Stomach (tissue), 19 donors: Measurements from ENCODE around the gene STUM. TPM values are rescaled to one million over a fixed set of nuclear protein-coding genes. Genes with fewer than 3 reads are reported as not detected.
"Not testable (repeated sequence)": the region's sequence is repeated elsewhere in the genome, so short reads cannot be mapped to it uniquely, and the experiment has no call there.

Experiments
- DNase-seq, 2 donors: peaks; one replicate each; pipeline versions ENCODE4 v3.0.0 to v3.0.0-alpha.2; 2013 to 2019
- H3K27ac ChIP-seq, 5 donors: fragments of 200-600 bp in 4 of 5; sonication (generic) in 4 of 5; one replicate each; pipeline ENCODE4 v1.5.1; 2013 to 2019; ENCODE audit warnings: mild to moderate bottlenecking in 1 of 5, moderate library complexity in 1 of 5
- H3K27me3 ChIP-seq, 3 donors: fragments of 200-600 bp; sonication (generic); one replicate each; pipeline ENCODE4 v1.5.1; 2017 to 2019; ENCODE audit warnings: mixed run types in 1 of 3
- H3K36me3 ChIP-seq, 4 donors: fragments of 200-600 bp; sonication (generic); 1 replicate in 3 of 4; 2 replicates in 1 of 4; pipeline ENCODE4 v1.5.1; 2016 to 2019
- H3K4me1 ChIP-seq, 4 donors: fragments of 200-600 bp; sonication (generic); one replicate each; pipeline ENCODE4 v1.5.1; 2016 to 2019
- H3K4me3 ChIP-seq, 4 donors: fragments of 200-600 bp; sonication (generic) in 3 of 4; one replicate each; pipeline ENCODE4 v1.5.1; 2016 to 2019; ENCODE audit warnings: mild to moderate bottlenecking in 1 of 4
- H3K9me3 ChIP-seq, 4 donors: fragments of 200-600 bp; sonication (generic); one replicate each; pipeline ENCODE4 v1.5.1; 2016 to 2019
- EP300 ChIP-seq: sonication (generic); formaldehyde crosslinking; IDR thresholded peaks from one replicate; pipeline ENCODE4 v1.6.1; 2017; ENCODE audit warnings: antibody characterized with exemption
- POLR2A ChIP-seq, 4 donors: fragments of 450-650 bp; IDR thresholded peaks; one replicate each; pipeline ENCODE4 v1.6.1; 2016; ENCODE audit warnings: antibody characterized with exemption in 4 of 4, control low read depth in 2 of 4, mild to moderate bottlenecking in 1 of 4, moderate library complexity in 1 of 4
- POLR2AphosphoS5 ChIP-seq, 3 donors: sonication (generic); formaldehyde crosslinking; IDR thresholded peaks; one replicate each; pipeline ENCODE4 v1.6.1; 2016; ENCODE audit warnings: antibody characterized with exemption in 3 of 3
- WGBS, 5 donors: extraction: QIAGEN DNeasy Blood & Tissue Kit in 3 of 5; methylation state at CpG; one replicate each; pipeline versions ENCODE4 v1.1.5 to v1.1.7; 2013 to 2018; 5-methylcytosine and 5-hydroxymethylcytosine counted together
- intact Hi-C: fragments of 100-400 bp; cut with DNase I; formaldehyde crosslinking; loops from one replicate; pipeline ENCODE4 v1.15.1; 2023; ENCODE audit warnings: low total_unique reads
- long read RNA-seq, 10 donors: transcript quantifications; one replicate each; lab custom pipeline, GENCODE V29; 2026
- polyA plus RNA-seq, 3 donors: library from polyadenylated mRNA; stranded (reverse); fragments of 200-250 nt; gene quantifications; one replicate each; pipeline ENCODE4 v1.2.3, GENCODE V29; 2013
- total RNA-seq, 5 donors: library from RNA; depleted of rRNA; stranded (reverse); fragments of >200 nt; gene quantifications; one replicate each; pipeline versions ENCODE4 v1.1.0 to v1.2.3, GENCODE V29; 2014 to 2016
- TF ChIP-seq, protein P1 (sequence below), 7 experiments: fragments of 450-650 bp in 4 of 7; fragments of 200-600 bp in 3 of 7; sonication (generic) in 3 of 7; IDR thresholded peaks; one replicate each; pipeline ENCODE4 v1.5.1; 2016 to 2019; ENCODE audit warnings: antibody characterized with exemption in 7 of 7, control low read depth in 2 of 7, mild to moderate bottlenecking in 1 of 7
- donor health status: healthy with polysubstance abuse.
- donor health status: Bipolar disorder and iron deficiency.
- donor health status: healthy.

STUM gene
- total RNA-seq: 1 to 10 TPM in 3 of 5 donors, under 1 TPM in 2; under 0.01 to 2.8 (median 1.8) TPM
- polyA plus RNA-seq: 1 to 10 TPM in 2 of 3 donors, under 1 TPM in 1; 0.56 to 2.0 (median 1.2) TPM
- long read RNA-seq, donor 1: 0 reads
- long read RNA-seq, donor 2: 0 reads
- long read RNA-seq, donor 3: 0 reads
- long read RNA-seq, donor 4: 0 reads
- long read RNA-seq, donor 5: 0 reads
- long read RNA-seq, donor 6: 0 reads
- long read RNA-seq, donor 7: 0 reads
- long read RNA-seq, donor 8: 0 reads
- long read RNA-seq, donor 9: 0 reads
- long read RNA-seq, donor 10: 0 reads

- TF ChIP-seq, protein P1, sequence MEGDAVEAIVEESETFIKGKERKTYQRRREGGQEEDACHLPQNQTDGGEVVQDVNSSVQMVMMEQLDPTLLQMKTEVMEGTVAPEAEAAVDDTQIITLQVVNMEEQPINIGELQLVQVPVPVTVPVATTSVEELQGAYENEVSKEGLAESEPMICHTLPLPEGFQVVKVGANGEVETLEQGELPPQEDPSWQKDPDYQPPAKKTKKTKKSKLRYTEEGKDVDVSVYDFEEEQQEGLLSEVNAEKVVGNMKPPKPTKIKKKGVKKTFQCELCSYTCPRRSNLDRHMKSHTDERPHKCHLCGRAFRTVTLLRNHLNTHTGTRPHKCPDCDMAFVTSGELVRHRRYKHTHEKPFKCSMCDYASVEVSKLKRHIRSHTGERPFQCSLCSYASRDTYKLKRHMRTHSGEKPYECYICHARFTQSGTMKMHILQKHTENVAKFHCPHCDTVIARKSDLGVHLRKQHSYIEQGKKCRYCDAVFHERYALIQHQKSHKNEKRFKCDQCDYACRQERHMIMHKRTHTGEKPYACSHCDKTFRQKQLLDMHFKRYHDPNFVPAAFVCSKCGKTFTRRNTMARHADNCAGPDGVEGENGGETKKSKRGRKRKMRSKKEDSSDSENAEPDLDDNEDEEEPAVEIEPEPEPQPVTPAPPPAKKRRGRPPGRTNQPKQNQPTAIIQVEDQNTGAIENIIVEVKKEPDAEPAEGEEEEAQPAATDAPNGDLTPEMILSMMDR (IDR thresholded peaks at IDR 0.05): no peak
- TF ChIP-seq POLR2A (IDR thresholded peaks at IDR 0.05) (no peak), EP300 (no peak), POLR2AphosphoS5 (IDR thresholded peaks at IDR 0.05) (no peak)
- DNase-seq: peak; percentile 42 to 83
- Histone ChIP-seq H3K27me3 (peaks cover 0 to 37% (median 22%) of the 10 kb centered on the region in 3 donors), H3K9me3 (no peaks in the 10 kb centered on the region), H3K27ac (peak within 1 kb of the TSS; percentile 30 to 77 (median 58)), H3K4me3 (peak within 1 kb of the TSS; percentile 54 to 73 (median 60)), H3K36me3 (no peaks in the 10 kb centered on the region), H3K4me1 (peaks cover 20 to 41% (median 34%) of the 10 kb centered on the region in 4 donors)
- 0 to 2% (median 1%) methylated on average over 28 to 82 of the region's 82 CpGs for WGBS, 5 donors
- intact Hi-C loops: no loop called here
Observed at GRCh38 chr1:226548256-226549093, at the start of gene STUM. STUM (plus strand) TSS chr1:226548764; CDS start chr1:226548905, 141 bp downstream.

GRCh38 chr1:226499699-226500098 is 48.9 kb upstream of the STUM start:
- H3K9me3 ChIP-seq, H3K4me1 ChIP-seq, H3K27ac ChIP-seq, H3K27me3 ChIP-seq, H3K36me3 ChIP-seq, H3K4me3 ChIP-seq, intact Hi-C loops, DNase-seq: not testable (repeated sequence)
- WGBS, 5 donors: 88 to 90% (median 90%) methylated on average over 3 of the region's 3 CpGs

DNA sequence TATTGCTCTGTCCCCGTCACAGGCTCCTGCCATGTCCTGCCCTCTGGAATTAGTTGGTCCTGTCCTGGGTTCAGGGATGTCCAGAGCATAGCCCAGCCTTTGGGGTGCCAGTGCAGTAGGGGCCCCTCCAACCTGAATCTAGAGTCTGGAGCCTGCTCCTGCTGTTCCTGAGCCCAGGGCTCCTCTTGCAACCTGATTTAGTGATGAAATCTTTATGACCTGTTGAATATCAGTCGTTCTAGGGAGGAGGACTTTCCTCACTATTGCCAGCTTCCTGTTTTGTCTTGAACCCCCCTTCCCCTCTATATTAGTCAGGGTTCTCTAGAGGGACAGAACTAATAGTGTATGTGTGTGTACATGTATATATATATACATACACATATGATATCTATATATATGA is 42.5 kb upstream of the STUM start:
- TF ChIP-seq, protein P1 (IDR thresholded peaks at IDR 0.05): no peak
- TF ChIP-seq POLR2A (IDR thresholded peaks at IDR 0.05): no peak
- no peak for TF ChIP-seq EP300
- no peak for TF ChIP-seq POLR2AphosphoS5 (IDR thresholded peaks at IDR 0.05)
- Histone ChIP-seq H3K4me1 (no peaks in the 10 kb centered on the region), H3K9me3 (no peaks in the 10 kb centered on the region), H3K27ac (no peak overlapping the region), H3K36me3 (no peaks in the 10 kb centered on the region), H3K27me3 (peaks cover 0 to 26% (median 5%) of the 10 kb centered on the region in 3 donors), H3K4me3 (no peak overlapping the region)
- WGBS, 5 donors: 55 to 78% (median 68%) methylated on average over 2 of the region's 2 CpGs
- no peak for DNase-seq
- intact Hi-C loops: no loop called here

DNA sequence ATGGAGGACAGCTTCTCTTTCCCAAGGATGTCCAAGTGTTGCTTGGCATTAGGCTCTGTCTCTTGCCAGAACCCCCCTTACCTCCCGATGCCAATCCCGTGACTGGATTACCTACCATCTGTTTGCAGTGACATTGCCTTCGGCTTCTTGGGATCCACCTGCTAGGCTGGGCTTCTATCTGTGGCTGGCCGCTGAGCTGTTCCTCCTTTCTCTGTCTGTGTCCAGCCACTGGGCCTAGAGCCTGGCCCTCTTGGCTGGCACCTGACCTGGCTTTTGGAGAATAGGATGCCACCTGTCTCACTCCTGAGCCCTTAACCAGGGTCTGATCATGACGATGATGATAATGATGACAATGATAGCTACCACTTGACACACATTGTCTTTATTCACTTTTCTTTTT is 41.6 kb upstream of the STUM start:
- Histone ChIP-seq H3K4me3 (no peak overlapping the region), H3K36me3 (no peaks in the 10 kb centered on the region), H3K4me1 (no peaks in the 10 kb centered on the region), H3K9me3 (no peaks in the 10 kb centered on the region), H3K27me3 (peaks cover 0 to 26% (median 5%) of the 10 kb centered on the region in 3 donors), H3K27ac (no peak overlapping the region)
- peak in 1 of 2 donors; percentile 8 for DNase-seq
- WGBS, 5 donors: 90 to 96% (median 96%) methylated on average over 5 of the region's 5 CpGs
- intact Hi-C loops: no loop called here
- TF ChIP-seq, protein P1 (IDR thresholded peaks at IDR 0.05): no peak
- TF ChIP-seq POLR2A (IDR thresholded peaks at IDR 0.05) (no peak), POLR2AphosphoS5 (IDR thresholded peaks at IDR 0.05) (no peak), EP300 (no peak)
